HEK293 (cell line): ENCODE measurements around the gene MLLT6.
A peak's percentile ranks its signal among the peaks of the same experiment; 100 is the strongest.

Experiments
- CTCF ChIP-seq: fragments of 450-650 bp; formaldehyde crosslinking; IDR thresholded peaks from 2 replicates; pipeline ENCODE4 v1.5.1; 2016; ENCODE audit warnings: missing biosample characterization, missing genetic modification characterization
- GLI2 ChIP-seq: fragments of 450-650 bp; formaldehyde crosslinking; IDR thresholded peaks from 2 replicates; pipeline ENCODE4; 2017; ENCODE audit warnings: missing biosample characterization, missing genetic modification characterization, low read depth, borderline replicate concordance
- PATZ1 ChIP-seq: fragments of 450-650 bp; formaldehyde crosslinking; IDR thresholded peaks from 2 replicates; pipeline ENCODE4 v1.5.1; 2016; ENCODE audit warnings: missing biosample characterization, missing genetic modification characterization
- SP7 ChIP-seq: fragments of 450-650 bp; formaldehyde crosslinking; IDR thresholded peaks from 2 replicates; pipeline ENCODE4 v1.5.1; 2016; ENCODE audit warnings: missing biosample characterization, missing genetic modification characterization
- YY1 ChIP-seq: fragments of 450-650 bp; formaldehyde crosslinking; IDR thresholded peaks from 2 replicates; pipeline ENCODE4 v1.5.1; 2018; ENCODE audit warnings: missing biosample characterization, missing genetic modification characterization
- ZBTB1 ChIP-seq: fragments of 450-650 bp; formaldehyde crosslinking; IDR thresholded peaks from 2 replicates; pipeline ENCODE4 v1.5.1; 2016; ENCODE audit warnings: missing biosample characterization, missing genetic modification characterization
- ZBTB44 ChIP-seq: fragments of 450-650 bp; IDR thresholded peaks from 2 replicates; pipeline ENCODE4 v1.5.1; 2018; ENCODE audit warnings: missing biosample characterization, mild to moderate bottlenecking, missing genetic modification characterization
- ZBTB6 ChIP-seq: fragments of 450-650 bp; formaldehyde crosslinking; IDR thresholded peaks from 2 replicates; pipeline ENCODE4 v1.5.1; 2017; ENCODE audit warnings: missing biosample characterization, missing genetic modification characterization
- ZFP69B ChIP-seq: fragments of 450-650 bp; formaldehyde crosslinking; IDR thresholded peaks from 2 replicates; pipeline ENCODE4 v1.5.1; 2016; ENCODE audit warnings: missing biosample characterization, missing genetic modification characterization
- ZNF148 ChIP-seq: fragments of 450-650 bp; formaldehyde crosslinking; IDR thresholded peaks from 2 replicates; pipeline ENCODE4 v1.5.0; 2017; ENCODE audit warnings: missing biosample characterization, missing genetic modification characterization, borderline replicate concordance
- ZNF19 ChIP-seq: fragments of 450-650 bp; formaldehyde crosslinking; IDR thresholded peaks from 2 replicates; pipeline ENCODE4; 2016; ENCODE audit warnings: missing biosample characterization, missing genetic modification characterization, low read depth
- ZNF2 ChIP-seq: fragments of 450-650 bp; formaldehyde crosslinking; IDR thresholded peaks from 2 replicates; pipeline ENCODE4 v1.5.1; 2016; ENCODE audit warnings: missing biosample characterization, missing genetic modification characterization
- ZNF221 ChIP-seq: fragments of 450-650 bp; formaldehyde crosslinking; IDR thresholded peaks from 2 replicates; pipeline ENCODE4 v1.5.1; 2017; ENCODE audit warnings: missing biosample characterization, missing genetic modification characterization, borderline replicate concordance
- ZNF394 ChIP-seq: fragments of 450-650 bp; formaldehyde crosslinking; IDR thresholded peaks from 2 replicates; pipeline ENCODE4 v1.5.1; 2016; ENCODE audit warnings: missing biosample characterization, missing genetic modification characterization, mild to moderate bottlenecking, moderate library complexity, borderline replicate concordance
- ZNF423 ChIP-seq: fragments of 450-650 bp; formaldehyde crosslinking; IDR thresholded peaks from 2 replicates; pipeline ENCODE4 v1.5.1; 2016; ENCODE audit warnings: missing biosample characterization, missing genetic modification characterization
- ZNF48 ChIP-seq: fragments of 450-650 bp; formaldehyde crosslinking; IDR thresholded peaks from 2 replicates; pipeline ENCODE4 v1.5.1; 2016; ENCODE audit warnings: missing biosample characterization, missing genetic modification characterization
- ZNF518A ChIP-seq: fragments of 450-650 bp; formaldehyde crosslinking; conservative IDR thresholded peaks from 2 replicates; pipeline ENCODE4 v1.5.1; 2016; ENCODE audit warnings: low read depth, missing biosample characterization, missing genetic modification characterization
- ZNF561 ChIP-seq: fragments of 450-650 bp; IDR thresholded peaks from 2 replicates; pipeline ENCODE4 v1.5.1; 2018; ENCODE audit warnings: missing biosample characterization, missing genetic modification characterization, borderline replicate concordance
- ZNF571 ChIP-seq: fragments of 450-650 bp; formaldehyde crosslinking; IDR thresholded peaks from 2 replicates; pipeline ENCODE4 v1.5.0; 2017; ENCODE audit warnings: missing biosample characterization, missing genetic modification characterization
- ZNF596 ChIP-seq: fragments of 450-650 bp; IDR thresholded peaks from 2 replicates; pipeline ENCODE4 v1.5.0; 2018; ENCODE audit warnings: missing biosample characterization, mild to moderate bottlenecking, missing genetic modification characterization, moderate library complexity
- ZNF624 ChIP-seq: fragments of 450-650 bp; formaldehyde crosslinking; IDR thresholded peaks from 2 replicates; pipeline ENCODE4 v1.5.1; 2017; ENCODE audit warnings: missing biosample characterization, missing genetic modification characterization
- ZNF747 ChIP-seq: fragments of 450-650 bp; formaldehyde crosslinking; IDR thresholded peaks from 2 replicates; pipeline ENCODE4 v1.5.1; 2016; ENCODE audit warnings: missing biosample characterization, missing genetic modification characterization
- ZNF768 ChIP-seq: fragments of 450-650 bp; formaldehyde crosslinking; IDR thresholded peaks from 2 replicates; pipeline ENCODE4 v1.5.1; 2018; ENCODE audit warnings: missing biosample characterization, mild to moderate bottlenecking, missing genetic modification characterization

MLLT6 gene

GRCh38 chr17:38752308-38753070, 47.4 kb downstream of the MLLT6 start, which contains the start of gene PSMB3 (continued):
- TF ChIP-seq ZNF518A (tag by site-specific recombination) (peak; percentile 88), ZNF221 (tag by site-specific recombination) (no peak), ZNF747 (tag by site-specific recombination) (no peak), ZNF394 (peak; percentile 22; the same call in 1 of the 2 replicates), CTCF (tag by site-specific recombination) (peak; percentile 71), PATZ1 (tag by site-specific recombination) (0 out of 2 replicates have a peak, but pooled peaks have one; percentile 5), ZBTB44 (0 out of 2 replicates have a peak, but pooled peaks have one; percentile 8), GLI2 (no peak), ZNF768 (no peak), ZNF571 (no peak), ZNF561 (tag by site-specific recombination) (no peak; the same call in 1 of the 2 replicates), ZBTB1 (tag by site-specific recombination) (no peak), ZNF596 (no peak), ZNF2 (tag by site-specific recombination) (no peak; the same call in 1 of the 2 replicates), SP7 (tag by site-specific recombination) (peak; percentile 75), YY1 (tag by site-specific recombination) (no peak), ZNF423 (tag by site-specific recombination) (no peak), ZFP69B (no peak; the same call in 1 of the 2 replicates), ZNF148 (tag by site-specific recombination) (no peak), ZNF19 (no peak), ZNF624 (tag by site-specific recombination) (no peak), ZNF48 (tag by site-specific recombination) (no peak), ZBTB6 (tag by site-specific recombination) (no peak)
